SU-DHL-6 (cell line): ENCODE measurements around the gene KCNIP3.

Source experiments
- H2AFZ ChIP-seq: fragments of 200-600 bp; sonication (generic); 2 replicates; pipeline ENCODE4 v1.6.1; 2014; ENCODE audit warnings: low read depth, mild to moderate bottlenecking, moderate library complexity, mixed read lengths, antibody characterized with exemption, low read length; ENCODE audit not compliant: severe bottlenecking
- H3F3A ChIP-seq: fragments of 200-600 bp; shearing (Covaris generic); 2 replicates; pipeline ENCODE4 v1.6.0; 2016; ENCODE audit warnings: antibody characterized with exemption, mild to moderate bottlenecking; ENCODE audit not compliant: insufficient read depth
- H3K27ac ChIP-seq: fragments of 200-600 bp; sonication (generic); 2 replicates; pipeline ENCODE4 v1.5.1; 2016; ENCODE audit warnings: low read depth, mild to moderate bottlenecking, low read length, moderate library complexity, mixed read lengths
- H3K27me3 ChIP-seq: fragments of 200-600 bp; sonication (generic), shearing (Covaris generic); 2 replicates; pipeline ENCODE4 v1.6.0; 2014; ENCODE audit warnings: mild to moderate bottlenecking, low read length
- H3K36me3 ChIP-seq: fragments of 200-600 bp; sonication (generic); 2 replicates; pipeline ENCODE4 v1.6.1; 2014; ENCODE audit warnings: mild to moderate bottlenecking, low read length, mixed read lengths
- H3K4me2 ChIP-seq: fragments of 300-600, 200-600 bp; shearing (Covaris generic), sonication (generic); 2 replicates; pipeline ENCODE4 v1.6.0; 2014; ENCODE audit warnings: low read length, low read depth, mild to moderate bottlenecking; ENCODE audit not compliant: poor library complexity, severe bottlenecking
- H3K4me3 ChIP-seq: fragments of 200-600 bp; sonication (generic); 2 replicates; pipeline ENCODE4 v1.5.1; 2014; ENCODE audit warnings: antibody characterized with exemption, low read length, mild to moderate bottlenecking, mixed read lengths; ENCODE audit not compliant: insufficient read depth, poor library complexity, severe bottlenecking
- H3K79me2 ChIP-seq: fragments of 200-600 bp; sonication (generic); 2 replicates; pipeline ENCODE4 v1.6.1; 2014; ENCODE audit warnings: mild to moderate bottlenecking, low read length, moderate library complexity; ENCODE audit not compliant: insufficient read depth
- H3K9ac ChIP-seq: fragments of 200-600 bp; sonication (generic); 2 replicates; pipeline ENCODE4 v1.7.0; 2014; ENCODE audit warnings: mild to moderate bottlenecking, low read length
- H3K9me2 ChIP-seq: fragments of 200-600 bp; sonication (generic); replicated peaks from 2 replicates; pipeline ENCODE4 v1.6.1; 2014; ENCODE audit warnings: low read length; ENCODE audit not compliant: insufficient read depth
- H3K9me3 ChIP-seq: fragments of 200-600 bp; sonication (generic); 2 replicates; pipeline ENCODE4 v1.6.1; 2014; ENCODE audit warnings: low read length, mixed read lengths; ENCODE audit not compliant: insufficient read depth
- H4K20me1 ChIP-seq: fragments of 200-600 bp; sonication (generic); 2 replicates; pipeline ENCODE4 v1.6.1; 2014; ENCODE audit warnings: low read depth, mild to moderate bottlenecking, antibody characterized with exemption, low read length, moderate library complexity, mixed read lengths
- EZH2phosphoT487 ChIP-seq: fragments of 200-600 bp; sonication (generic), shearing (Covaris generic); conservative IDR thresholded peaks from 2 replicates; pipeline ENCODE4 v1.6.1; 2018; ENCODE audit warnings: mild to moderate bottlenecking, antibody characterized with exemption, low read length, moderate library complexity, mixed read lengths
- TF ChIP-seq, protein P1 (sequence below): fragments of 200-600 bp; sonication (generic); IDR thresholded peaks from one replicate; pipeline ENCODE4 v1.5.1; 2017; ENCODE audit warnings: antibody characterized with exemption, mild to moderate bottlenecking, low read length, moderate library complexity; ENCODE audit not compliant: insufficient read depth, poor library complexity, severe bottlenecking

The KCNIP3 gene

DNA sequence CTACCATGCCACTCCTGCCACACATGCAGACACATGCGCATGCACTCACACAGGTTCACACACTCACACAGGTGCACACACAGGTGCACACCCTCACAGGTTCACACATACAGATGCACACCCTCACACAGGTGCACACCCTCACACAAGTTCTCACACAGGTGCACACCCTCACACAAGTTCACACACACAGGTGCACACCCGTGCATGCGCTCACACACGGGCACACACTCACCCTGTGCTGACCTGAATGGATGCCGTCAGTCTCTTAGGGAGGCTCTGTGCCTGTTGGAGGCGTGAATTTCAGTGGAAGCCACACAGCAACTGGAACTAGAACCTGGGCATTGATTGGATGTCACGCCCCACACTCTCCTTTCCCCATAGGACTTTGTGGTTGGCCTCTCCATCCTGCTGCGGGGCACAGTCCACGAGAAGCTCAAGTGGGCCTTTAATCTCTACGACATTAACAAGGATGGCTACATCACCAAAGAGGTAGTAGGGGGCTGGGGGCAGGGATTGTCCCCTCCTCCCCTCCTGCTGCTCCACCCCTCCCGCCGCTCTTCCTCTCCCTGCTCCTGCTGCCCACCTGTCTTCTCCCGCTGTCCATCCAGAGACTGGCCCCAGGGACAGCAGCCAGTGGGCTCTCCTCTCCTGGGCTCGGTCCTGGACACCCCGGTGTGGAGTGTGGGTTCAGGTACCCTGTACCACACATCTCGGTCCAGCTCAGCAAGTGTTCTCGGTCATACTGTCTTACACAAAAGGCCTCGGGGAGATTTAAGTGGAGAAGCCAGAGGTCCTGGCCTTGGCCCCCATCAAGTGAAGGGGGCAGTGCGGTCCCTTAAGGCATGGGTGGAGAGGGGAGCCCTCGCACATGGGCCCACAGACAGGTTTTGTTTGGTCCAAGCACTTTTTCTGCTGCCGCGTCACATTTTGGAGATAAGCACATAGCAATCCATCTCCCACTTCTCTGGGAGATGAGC, 84.4 kb downstream of the KCNIP3 start:
- Histone ChIP-seq H4K20me1 (no peaks in the 10 kb centered on the region), H2AFZ (no peak overlapping the region), H3K9me2 (no peaks in the 10 kb centered on the region), H3K4me2 (no peak overlapping the region), H3K4me3 (no peak overlapping the region), H3K36me3 (no peaks in the 10 kb centered on the region), H3K27me3 (no peaks in the 10 kb centered on the region), H3K27ac (no peak overlapping the region), H3K9me3 (no peaks in the 10 kb centered on the region), H3K9ac (no peak overlapping the region), H3K79me2 (no peaks in the 10 kb centered on the region), H3F3A (no peaks in the 10 kb centered on the region)
- TF ChIP-seq EZH2phosphoT487 = no peak
- TF ChIP-seq, protein P1, sequence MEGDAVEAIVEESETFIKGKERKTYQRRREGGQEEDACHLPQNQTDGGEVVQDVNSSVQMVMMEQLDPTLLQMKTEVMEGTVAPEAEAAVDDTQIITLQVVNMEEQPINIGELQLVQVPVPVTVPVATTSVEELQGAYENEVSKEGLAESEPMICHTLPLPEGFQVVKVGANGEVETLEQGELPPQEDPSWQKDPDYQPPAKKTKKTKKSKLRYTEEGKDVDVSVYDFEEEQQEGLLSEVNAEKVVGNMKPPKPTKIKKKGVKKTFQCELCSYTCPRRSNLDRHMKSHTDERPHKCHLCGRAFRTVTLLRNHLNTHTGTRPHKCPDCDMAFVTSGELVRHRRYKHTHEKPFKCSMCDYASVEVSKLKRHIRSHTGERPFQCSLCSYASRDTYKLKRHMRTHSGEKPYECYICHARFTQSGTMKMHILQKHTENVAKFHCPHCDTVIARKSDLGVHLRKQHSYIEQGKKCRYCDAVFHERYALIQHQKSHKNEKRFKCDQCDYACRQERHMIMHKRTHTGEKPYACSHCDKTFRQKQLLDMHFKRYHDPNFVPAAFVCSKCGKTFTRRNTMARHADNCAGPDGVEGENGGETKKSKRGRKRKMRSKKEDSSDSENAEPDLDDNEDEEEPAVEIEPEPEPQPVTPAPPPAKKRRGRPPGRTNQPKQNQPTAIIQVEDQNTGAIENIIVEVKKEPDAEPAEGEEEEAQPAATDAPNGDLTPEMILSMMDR = no peak

DNA sequence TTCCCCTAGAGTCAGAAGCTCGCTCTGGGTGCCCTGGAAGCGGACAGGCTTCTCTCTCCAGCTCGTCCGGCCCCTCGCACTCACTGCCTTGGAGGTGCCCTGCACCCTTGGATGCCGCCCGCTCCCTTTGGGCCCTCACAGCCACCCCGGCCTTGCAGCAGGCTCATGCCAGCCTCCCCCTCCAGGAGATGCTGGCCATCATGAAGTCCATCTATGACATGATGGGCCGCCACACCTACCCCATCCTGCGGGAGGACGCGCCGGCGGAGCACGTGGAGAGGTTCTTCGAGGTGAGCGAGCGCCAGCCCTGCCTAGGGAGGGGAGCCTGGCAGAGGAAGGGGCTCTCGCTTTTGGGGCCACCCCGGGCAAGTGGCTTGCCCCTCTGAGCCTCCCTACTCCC, 85.0 kb downstream of the KCNIP3 start:
- TF ChIP-seq EZH2phosphoT487 = no peak
- Histone ChIP-seq H3K9me3 (no peaks in the 10 kb centered on the region), H2AFZ (no peak overlapping the region), H3F3A (no peaks in the 10 kb centered on the region), H3K9me2 (no peaks in the 10 kb centered on the region), H3K4me3 (no peak overlapping the region), H3K27ac (no peak overlapping the region), H3K27me3 (no peaks in the 10 kb centered on the region), H3K9ac (no peak overlapping the region), H3K36me3 (no peaks in the 10 kb centered on the region), H3K4me2 (no peak overlapping the region), H3K79me2 (no peaks in the 10 kb centered on the region), H4K20me1 (no peaks in the 10 kb centered on the region)

DNA sequence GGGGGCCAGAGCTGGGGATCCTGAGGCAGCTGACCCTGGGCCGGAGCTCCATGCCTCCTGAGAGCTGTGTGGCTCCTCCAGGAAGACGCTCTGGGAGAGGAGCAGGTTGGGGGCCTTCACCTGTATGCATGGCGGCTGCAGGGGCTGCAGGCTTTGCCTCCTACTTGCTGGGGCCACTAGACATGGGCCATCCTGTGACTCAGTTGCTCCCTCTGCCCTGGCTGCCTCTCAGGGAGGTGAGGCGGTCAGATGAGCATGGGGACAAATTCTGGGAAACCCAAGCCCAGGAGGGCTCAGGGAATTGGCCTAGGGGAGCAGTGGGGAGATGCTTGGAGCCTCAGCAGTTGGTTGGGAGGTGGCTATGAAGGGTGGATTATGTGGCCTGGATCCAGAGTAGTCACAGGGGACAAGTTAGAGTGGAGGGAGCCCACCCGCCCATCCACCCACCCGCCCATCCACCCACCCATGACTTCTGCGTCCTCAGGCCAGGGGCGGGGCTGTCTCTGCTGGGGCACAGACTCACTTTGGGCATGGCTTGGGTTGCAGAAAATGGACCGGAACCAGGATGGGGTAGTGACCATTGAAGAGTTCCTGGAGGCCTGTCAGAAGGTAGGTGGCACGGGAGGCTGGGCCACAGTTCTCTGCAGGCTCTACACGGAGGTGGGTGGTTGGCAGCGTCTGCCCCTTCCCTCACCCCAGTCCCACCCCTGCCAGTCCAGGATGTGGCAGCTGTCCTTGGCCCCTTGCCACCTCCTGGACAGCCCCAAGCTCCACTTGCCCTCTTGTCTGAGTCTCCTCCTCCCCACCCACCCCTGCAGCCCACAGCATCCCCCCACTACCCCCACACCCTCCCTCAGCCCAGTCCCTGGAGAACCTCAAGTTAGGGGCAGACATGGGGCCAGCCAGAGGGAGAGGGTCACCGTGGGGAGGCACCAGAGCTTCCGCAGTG, 85.8 kb downstream of the KCNIP3 start:
- Histone ChIP-seq H4K20me1 (no peaks in the 10 kb centered on the region), H3K9ac (no peak overlapping the region), H2AFZ (no peak overlapping the region), H3K9me3 (no peaks in the 10 kb centered on the region), H3K27me3 (no peaks in the 10 kb centered on the region), H3K36me3 (no peaks in the 10 kb centered on the region), H3K79me2 (no peaks in the 10 kb centered on the region), H3K9me2 (no peaks in the 10 kb centered on the region), H3K27ac (no peak overlapping the region), H3K4me2 (no peak overlapping the region), H3K4me3 (no peak overlapping the region), H3F3A (no peaks in the 10 kb centered on the region)
- TF ChIP-seq, protein P1 = no peak
- no peak for TF ChIP-seq EZH2phosphoT487
